Epidermal melanocyte (primary cell): ENCODE data around the gene SCG2.
A peak's percentile ranks its signal among the peaks of the same experiment; 100 is the strongest.
"Not testable (repeated sequence)": the region's sequence is repeated elsewhere in the genome, so short reads cannot be mapped to it uniquely, and the experiment has no call there.

Experiments
- DNase-seq: peaks from one replicate; pipeline ENCODE4 v3.0.0; 2011; ENCODE audit warnings: low spot score; ENCODE audit not compliant: insufficient read length

Gene SCG2

DNA sequence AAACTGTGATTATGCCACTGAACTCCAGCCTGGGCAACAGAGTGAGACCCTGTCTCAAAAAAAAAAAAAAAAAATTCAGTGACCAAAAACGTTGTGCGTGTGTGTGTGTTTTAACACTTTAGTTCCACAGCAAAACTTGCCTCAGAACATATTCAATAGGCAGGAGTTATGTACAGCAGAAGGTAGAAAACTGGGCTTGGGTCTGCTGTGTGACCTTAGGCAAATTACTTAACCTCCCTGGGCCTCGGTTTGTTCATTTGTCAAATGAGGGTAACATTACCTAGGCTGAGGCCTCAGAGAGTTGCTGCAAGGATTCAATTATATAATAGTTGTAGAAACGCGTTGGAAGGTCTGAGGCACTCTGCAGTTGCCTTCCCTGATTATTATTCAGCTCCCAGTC lies 10.3 kb upstream of the SCG2 start:
- DNase-seq, result no peak

DNA sequence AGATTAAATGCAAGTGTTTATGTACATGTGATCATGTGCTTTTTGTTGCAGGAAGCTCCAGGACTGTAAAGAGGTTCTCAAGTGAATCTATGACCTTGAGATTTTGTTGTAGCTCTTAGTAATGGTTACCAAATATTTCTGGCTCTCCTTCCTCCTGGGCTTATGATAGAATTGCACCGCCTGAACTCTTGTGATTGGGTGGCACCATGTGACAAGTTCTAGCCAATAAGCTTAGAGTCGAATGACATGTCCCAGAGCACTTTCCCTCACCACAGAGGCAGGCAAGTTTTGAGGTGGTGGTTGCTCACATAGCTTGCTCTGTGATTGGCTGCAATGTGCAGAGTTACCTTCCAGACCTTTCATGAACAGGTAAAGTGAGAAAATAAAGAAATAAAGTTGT lies 8.9 kb upstream of the SCG2 start:
- no peak for DNase-seq

DNA sequence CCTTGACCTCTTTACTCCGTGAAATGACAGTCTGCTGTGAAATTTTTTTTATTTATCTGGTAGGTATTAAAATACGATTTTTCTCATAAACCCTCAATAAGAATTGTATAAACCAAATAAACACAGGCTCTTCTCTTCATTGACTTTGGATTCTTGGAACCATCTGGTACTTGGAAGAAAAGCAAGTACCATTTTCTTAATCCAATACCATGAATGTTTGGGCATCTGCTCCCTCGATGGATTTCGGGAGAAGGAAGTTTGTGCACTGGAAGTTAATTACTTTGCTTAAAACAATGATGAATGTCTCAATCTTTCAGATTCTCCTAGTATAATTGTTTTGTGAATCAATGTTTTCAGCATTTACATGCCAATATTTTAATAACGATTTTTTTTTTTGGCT lies 5.3 kb upstream of the SCG2 start:
- no peak for DNase-seq

DNA sequence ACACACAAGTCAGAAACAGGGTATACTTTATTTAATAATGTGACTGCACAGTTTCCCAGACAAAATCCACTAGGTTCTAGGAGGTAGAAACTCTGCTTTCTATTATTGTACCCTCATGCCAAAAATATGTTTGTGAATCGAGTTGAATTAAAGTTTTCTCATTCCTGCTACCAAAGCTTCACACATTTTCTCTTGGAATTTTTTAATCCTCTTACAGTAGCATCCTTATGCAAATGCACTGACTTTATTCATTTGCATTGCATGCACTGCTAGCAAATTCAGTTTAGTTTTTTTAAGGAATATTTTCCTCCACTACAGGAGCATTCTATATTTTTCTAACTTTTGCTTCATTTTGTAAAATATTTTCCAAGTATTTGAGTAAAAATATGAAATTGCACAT lies 4.8 kb upstream of the SCG2 start:
- DNase-seq, result no peak

DNA sequence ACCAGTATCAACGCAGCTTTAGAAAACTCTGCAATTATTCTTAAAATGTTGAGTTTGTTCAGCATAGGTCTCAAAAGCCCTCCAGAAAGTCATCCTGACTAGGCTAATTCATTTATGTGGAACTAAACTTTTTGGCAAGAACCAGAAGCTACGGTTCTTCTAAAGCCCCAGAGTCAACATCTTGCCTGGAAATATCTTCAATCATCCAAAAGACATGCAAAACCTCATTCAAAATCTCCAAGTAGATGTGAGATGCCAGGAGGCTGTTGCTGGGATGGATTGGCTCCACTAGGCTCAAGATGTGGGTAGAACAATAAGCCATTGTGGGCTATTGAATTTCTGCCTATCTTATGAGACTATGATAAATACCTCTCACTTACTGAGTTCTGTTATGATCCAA lies 2.1 kb upstream of the SCG2 start:
- DNase-seq, result no peak

DNA sequence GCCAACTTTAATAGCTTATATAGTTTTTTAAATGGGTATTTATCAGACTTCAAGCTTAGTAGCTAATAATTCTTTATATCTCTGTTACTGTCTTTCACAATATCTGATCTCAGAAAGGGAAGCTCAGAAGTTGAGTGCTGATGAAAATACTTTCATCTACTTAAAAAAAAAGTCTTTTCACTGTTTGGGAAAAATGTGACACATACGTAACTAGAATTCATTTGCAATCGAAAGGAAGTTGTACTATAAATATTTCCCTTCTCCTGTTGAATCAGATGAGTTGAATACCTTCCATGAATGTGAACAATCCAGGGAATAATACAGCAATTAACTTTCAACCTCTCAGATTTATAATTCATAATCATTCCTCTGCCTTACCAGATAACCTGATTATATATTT lies 811 bp upstream of the SCG2 start:
- DNase-seq, result no peak

DNA sequence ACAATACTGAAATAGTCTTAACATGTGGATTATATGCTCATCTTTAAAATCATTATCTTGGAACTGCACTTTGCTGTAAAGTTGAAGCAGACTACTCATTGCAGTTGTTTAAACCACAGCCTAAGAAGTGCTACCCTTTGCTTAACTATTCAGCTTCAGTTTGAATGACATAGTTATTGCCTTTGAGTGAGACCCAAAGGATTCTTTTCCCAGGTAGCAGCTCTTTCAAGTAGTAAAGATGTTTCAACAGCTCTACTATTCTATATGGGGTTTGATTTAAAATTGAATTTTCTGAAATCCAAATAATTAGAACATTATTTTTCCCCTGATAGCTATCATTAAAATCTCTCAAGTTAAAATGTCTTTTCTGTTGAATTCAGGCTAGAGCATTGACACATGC lies 1.1 kb downstream of the SCG2 start:
- no peak for DNase-seq

DNA sequence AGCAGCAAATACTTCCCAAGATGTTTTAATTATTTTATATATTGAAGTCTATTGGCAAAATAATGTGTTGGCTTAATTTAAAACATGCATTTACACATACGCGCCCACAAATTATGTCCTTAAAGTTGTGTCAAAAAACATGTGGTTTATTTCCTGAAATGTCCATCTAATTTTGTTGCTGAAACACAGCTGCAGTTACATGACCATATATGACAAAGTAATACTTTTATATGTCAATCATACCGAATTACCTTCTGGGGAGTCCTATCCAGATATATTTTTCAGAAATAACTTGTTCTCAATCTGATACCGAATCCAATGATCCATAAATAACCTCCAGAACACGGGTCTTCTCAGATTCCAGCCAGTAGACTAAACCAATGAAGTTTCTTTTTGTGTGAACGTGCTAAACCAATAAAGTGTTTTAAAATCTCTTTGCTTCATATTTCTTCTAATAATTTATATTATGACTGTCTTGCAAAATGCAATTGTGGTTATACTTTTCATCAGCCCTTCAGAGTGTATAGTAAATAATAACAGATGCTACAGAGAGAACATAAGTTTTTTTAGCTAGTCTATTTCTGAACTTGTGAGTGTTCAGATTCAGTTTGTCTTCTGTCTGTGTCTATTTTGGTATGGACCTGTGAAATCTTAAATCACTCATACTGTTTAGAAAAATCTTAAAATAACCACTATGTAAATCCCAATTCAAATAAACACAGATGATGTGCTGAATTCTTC lies 2.4 kb downstream of the SCG2 start:
- no peak for DNase-seq

DNA sequence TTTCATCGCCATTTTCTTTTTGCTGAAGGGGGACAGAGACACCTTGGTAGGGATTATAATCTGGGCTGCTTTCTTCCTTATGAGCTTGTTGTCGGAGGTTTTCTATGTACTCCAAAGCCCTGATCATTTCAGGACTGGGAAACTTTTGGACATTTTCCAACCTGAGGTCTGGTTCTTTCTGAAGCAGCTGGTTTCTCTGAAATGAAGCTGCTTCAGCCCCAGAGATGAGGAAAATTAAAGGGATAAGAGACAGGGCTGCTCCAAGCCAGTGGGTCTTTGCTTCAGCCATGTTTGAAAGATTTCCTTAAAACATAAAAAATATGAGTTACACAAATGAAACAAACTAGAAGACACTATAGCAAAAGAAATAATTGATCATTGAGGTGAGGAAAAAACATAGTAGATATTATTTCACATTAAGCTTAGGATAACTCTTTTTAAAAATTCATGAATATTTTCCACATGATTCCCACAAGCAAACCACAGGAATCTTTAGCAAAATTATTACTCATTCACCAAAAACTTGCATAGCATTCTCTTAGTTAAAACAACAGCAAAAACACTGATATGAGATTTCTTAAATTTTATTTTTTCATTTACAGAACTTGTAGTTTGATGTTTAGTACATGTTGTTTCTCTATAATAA lies 3.0 kb downstream of the SCG2 start:
- DNase-seq, result no peak

DNA sequence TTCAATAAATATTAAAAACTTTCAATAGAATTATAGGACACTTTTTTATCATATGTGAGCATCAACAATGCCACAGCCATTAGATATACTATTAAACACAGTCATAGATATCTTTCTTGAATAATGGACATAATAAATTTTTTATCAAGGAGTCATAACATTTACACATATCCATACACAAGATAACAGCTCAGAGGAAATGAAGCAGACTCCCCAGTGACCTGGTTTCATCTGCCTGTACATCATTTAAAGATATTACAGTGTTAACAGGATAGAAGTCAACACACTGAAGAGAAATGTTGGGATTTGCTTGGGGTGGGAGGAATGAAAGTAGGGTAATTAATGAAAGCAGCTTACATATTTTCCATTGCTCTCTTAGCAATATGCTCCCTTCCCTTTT lies 5.1 kb downstream of the SCG2 start:
- no peak for DNase-seq

DNA sequence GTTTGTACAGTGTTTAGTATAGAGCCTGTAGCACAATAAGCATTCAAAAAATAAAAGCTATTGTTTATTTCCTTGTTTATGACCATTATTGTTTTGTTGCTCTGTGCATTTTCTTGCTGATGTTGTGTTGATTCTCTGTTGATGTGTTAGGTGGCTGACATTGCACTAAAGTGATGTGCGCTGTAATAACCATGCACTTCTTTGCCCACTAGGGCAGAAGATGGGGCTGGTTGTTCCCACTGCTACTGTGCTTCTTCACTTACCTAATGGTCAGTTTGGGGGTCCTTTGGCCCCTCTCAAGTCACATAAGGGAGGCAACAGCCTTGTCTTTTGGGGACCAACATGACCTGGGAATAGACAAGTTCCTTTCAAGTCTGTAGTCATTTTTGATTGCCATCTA lies 6.0 kb downstream of the SCG2 start:
- DNase-seq, result no peak

DNA sequence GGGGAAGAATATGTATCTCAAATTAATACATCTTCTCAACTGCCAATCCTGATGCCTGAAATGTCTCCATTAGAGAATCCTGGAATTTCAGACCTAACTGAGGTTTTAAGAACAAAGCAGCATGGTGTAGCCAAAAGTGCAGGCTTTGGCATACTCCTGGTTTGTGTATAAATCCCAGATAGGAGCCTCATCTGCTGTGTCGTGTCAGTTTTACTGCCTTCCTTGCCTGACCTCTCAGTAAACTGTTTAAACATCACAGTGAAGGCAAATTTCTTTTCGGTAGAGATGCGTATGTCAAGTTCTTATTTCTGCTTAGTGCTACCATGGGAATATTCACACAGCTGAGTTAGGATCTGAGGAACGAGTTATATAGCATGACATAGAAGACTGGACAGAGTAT lies 7.3 kb downstream of the SCG2 start:
- no peak for DNase-seq

DNA sequence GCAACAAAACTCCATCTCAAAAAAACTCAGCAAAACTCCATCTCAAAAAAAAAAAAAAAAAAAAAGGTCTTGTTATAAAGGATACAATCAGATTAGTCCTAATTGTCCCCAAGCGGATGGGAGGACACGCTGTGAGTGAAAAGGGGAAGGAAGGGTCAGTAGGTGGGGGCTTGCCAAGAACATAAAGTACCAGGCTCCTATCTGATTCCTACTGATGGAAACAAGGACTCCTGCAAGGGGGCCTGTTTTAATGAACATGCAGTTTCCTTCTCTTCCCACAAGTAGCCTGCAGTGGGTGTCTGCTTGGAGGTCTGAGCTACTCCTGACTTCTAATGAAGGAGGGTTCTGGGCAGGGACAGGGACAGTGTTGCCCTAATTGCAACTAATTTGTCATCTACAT lies 7.9 kb downstream of the SCG2 start:
- DNase-seq, result no peak

DNA sequence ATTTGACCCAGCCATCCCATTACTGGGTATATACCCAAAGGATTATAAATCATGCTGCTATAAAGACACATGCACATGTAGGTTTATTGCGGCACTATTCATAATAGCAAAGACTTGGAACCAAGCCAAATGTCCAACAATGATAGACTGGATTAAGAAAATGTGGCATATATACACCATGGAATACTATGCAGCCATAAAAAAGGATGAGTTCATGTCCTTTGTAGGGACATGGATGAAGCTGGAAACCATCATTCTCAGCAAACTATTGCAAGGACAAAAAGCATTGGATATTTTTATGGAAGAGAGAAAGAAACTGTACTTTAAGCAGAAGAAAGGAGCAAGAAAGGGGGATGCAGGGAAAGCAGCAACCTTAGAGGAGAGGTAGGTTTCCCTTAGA lies 9.5 kb downstream of the SCG2 start:
- DNase-seq, result not testable (repeated sequence)

DNA sequence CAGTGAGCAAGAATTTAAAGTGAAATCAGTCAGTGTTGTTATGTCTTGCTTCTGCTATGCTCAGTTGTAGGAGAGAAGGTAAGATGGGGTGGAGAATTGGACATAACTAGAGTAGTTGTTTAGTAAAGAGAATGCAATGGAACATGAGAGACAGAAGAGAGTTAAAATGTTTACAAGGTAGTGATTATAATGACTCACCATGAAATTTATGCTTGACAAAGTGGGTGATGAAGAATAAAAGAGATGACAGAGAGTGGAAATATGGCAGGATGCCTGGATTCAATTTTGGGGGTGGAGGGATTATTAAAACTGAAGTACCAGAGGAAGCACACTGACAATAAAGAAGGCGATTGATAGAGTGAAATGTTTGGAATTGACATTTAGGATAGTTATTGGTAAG lies 10.6 kb downstream of the SCG2 start:
- no peak for DNase-seq

DNA sequence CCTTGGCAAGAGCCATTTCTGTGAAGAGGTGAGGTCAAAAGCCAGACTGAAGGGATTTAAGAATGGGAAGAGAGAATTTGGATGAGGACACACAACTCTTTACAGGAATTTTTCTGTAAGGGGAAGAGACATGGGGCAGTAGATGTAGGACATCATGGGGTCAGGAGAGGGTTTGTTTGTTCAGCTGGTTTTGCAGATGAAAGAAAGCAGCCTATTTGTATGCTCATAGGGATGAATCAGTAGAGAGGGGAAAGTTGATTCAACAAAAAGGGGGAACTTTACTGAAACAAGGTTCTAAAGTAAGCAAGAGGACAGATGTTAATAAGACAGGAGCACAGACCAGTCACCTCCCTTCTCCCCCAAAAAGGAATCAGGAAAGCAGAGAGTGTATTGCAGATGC lies 11.2 kb downstream of the SCG2 start:
- no peak for DNase-seq

DNA sequence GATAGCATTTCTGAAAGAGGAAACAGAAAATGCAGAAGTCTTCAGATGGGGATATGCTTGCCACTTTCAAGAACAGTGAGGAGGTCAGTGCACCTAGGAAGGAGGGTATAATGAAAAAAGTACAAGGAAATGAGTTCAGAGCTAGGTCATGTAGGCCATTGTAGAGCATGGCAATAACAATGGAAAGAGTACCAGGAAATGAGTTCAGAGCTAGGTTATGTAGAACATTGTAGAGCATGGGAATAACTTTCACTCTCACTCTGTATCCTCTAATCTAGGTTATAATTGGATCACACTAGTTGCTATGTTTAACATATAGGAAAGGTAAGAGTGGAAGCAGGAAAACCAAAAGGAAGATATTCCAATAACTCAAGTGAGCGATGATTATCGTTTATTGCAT lies 12.3 kb downstream of the SCG2 start:
- DNase-seq, result no peak

DNA sequence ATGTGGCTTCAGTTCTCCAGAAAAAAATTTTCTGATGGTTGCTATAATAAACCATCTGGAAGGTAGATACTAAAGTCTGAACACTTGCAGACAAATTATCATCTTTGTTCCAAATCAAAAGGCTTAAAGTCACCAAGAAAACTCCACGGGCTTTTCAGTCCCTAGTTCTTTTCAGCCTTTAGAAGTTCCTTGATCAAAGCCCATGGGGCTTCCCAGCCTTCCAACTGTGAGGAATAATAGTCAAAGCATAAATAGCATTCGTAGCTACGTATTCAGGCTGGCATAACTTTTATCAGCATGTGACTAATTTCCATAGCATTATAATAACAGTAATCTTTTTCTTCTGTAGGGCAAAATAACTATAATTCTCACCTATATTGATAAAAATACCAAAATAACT lies 13.9 kb downstream of the SCG2 start:
- no peak for DNase-seq

DNA sequence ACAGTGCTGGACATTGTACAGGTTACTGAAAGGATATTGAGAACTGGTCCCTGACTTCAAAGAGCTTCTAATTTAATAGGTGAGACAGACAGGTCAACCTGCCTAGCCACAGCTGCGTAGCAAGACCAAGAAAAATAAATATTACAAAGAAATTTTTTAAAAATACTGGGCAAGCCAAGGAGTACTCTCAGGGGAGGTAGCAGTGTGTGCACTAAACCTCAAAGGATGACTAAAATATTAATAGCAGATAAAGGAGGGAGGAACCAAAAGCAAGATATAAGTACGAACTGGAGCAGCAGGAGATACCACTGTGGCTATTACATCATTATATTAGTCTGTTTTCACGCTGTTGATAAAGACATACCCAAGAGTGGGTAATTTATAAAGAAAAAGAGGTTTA lies 14.9 kb downstream of the SCG2 start:
- DNase-seq, result no peak

DNA sequence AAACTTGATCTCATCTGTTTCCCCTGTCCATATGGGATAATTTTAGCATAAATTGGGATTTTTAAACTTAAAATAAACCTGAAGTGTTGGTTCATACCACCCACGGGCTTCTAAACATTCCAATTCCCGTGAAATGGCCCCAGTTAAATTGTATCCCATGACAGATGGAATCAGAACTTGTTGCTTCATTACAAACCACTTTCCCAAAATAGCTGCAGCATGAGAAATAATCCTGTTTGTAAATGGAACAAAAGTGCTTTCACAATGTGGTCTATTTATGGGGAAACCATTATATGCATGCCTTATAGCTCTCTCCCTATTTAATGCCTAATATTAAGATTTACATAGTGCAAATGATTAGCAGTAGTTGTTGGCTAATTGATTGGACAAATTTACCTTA lies 15.9 kb downstream of the SCG2 start:
- DNase-seq, result peak; percentile 38

DNA sequence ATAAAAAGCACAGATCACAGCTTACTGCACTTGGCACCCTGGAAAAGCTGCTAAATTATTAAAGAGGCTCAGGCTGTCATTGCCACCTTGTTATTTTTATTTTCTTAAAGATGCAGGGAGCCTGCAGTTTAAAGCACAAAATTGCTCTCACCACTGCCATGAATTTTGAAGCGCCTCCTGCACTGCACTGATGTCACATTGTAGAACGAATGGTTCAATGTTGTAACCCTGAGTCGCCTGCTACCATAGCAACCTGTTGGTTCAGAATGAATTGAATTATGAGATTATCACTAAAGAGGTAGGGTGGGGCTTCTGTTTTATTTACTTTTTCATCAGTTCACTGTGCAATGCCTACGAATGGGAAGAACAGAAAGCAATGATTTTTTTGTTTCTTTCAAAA lies 16.5 kb downstream of the SCG2 start:
- DNase-seq, result no peak

DNA sequence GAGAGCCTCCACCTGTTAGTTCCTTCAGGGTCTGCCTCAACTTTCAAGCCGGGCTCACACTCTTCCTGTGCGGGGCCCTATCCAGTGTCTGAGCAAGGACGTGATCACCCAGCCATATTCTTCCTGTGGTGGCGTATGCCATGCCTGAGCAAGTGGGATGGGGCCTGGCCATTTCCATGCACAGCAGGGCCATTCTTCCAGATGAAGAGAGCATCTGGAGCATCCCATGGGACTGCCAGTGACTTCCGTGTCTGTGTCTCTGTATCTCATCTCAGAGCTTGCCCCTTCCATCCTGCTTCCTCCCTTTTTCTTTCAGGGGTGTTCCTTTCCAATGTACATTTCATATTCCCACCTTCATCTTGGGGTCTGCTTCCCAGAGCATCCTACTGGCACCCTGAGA lies 20.2 kb downstream of the SCG2 start:
- DNase-seq, result no peak

DNA sequence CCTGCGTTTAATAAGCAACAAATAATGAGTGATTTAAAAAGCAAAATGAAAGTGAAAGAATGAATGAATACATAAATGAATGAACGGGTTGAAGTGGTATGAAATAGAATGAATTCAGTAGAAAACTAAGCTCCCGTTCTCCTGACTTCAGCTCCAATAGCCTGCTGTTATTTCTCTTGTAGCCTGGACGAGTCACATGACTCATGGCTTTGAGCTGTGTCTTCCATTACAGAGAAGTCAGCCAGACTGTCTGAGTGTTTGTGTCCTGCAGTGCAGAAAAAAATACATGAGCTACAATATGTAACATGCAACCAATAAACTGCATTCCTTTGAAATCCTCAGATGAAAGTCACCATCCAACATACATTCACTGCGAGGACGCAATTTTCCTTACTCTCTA lies 21.2 kb downstream of the SCG2 start:
- DNase-seq, result peak; percentile 49

DNA sequence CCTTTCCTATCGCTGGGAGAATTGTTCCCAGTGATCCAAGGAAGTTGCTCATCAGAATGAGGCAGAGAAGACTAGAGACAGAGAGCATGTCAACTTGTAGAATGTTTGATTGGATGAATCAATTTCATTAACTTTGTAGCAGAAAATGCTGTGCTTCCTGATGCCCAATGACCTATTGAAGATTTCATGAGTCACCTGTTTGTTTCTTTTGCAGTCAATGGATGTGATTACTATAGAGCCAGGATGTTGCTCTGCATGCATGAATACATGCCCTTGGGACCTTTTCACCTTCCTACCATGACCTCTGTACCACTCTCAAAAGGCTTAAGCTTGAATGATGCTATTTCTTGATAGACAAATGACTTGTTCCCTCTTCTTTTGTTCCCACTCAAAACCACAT lies 23.3 kb downstream of the SCG2 start:
- no peak for DNase-seq
